IPS DF 4.7 (cell line): Measurements from ENCODE around the gene ANKRD52.
"Not testable (repeated sequence)": the region's sequence is repeated elsewhere in the genome, so short reads cannot be mapped to it uniquely, and the experiment has no call there.

Experiments used
- DNase-seq: peaks from one replicate; pipeline ENCODE4 v3.0.0-alpha.2; 2013; ENCODE audit warnings: low spot score; ENCODE audit errors: extremely low read depth

Gene ANKRD52

GRCh38 chr12:56212361-56212760 lies 45.8 kb downstream of the ANKRD52 start:
- DNase-seq = no peak

- no peak for DNase-seq
These were observed 50.2 kb downstream of the ANKRD52 start for GRCh38 chr12:56208006-56208405.

GRCh38 chr12:56206452-56207166 lies 51.6 kb downstream of the ANKRD52 start:
- DNase-seq = no peak

- DNase-seq = no peak
These were observed 52.7 kb downstream of the ANKRD52 start for GRCh38 chr12:56205445-56205844.

DNA sequence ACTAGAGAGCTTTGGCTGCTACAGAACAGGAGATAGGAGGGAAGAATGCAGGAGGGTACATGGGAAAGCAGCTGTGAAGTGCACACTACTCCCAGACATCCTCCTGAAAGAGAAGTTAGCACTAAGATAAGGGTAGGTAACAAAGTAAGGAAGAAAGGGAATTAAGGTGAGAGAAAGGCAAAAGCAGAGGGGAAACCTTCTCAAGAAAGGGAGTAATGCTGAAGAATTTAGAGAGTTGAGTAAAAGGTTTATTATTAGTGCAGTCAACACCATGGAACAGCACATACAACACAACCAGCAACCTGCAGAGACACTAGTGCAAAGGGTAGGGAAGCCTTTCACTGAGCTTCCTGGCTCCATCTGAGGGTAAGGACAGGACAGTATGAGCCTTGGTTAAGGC lies 53.9 kb downstream of the ANKRD52 start:
- no peak for DNase-seq

GRCh38 chr12:56202838-56203237 lies 55.3 kb downstream of the ANKRD52 start:
- no peak for DNase-seq

- no peak for DNase-seq
These were observed 55.8 kb downstream of the ANKRD52 start for GRCh38 chr12:56202366-56202765.

- DNase-seq = no peak
These were observed 59.3 kb downstream of the ANKRD52 start for GRCh38 chr12:56198836-56199235.

GRCh38 chr12:56197921-56198635 lies 60.1 kb downstream of the ANKRD52 start:
- DNase-seq = no peak

DNA sequence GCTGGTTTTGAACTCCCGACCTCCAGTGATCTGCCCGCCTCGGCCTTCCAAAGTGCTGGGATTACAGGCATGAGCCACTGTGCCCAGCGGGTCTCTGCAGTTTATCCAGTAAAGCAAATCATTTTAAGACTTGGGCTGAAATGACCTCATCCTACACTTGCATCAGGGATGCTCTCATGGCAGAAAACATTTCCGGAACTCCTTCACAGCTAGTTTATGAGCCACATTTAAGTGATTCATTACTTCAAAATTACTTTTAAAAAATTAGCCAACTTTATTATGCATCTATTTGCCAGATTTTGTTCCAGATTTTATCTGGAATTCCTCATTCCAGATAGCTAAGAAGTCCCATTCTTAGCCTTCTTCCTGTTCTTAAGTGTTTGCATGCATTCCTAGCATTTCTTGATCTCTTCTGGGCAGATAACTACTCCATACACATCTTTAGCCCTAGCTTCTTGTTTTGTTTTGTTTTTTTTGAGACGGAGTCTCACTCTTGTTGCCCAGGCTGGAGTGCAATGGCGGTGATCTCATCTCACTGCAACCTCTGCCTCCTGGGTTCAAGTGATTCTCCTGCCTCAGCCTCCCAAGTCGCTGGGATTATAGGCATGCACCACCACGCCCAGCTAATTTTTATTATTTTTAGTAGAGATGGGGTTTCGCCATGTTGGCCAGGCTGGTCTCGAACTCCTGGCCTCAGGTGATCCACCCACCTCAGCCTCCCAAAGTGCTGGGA lies 61.2 kb downstream of the ANKRD52 start:
- DNase-seq = not testable (repeated sequence)

DNA sequence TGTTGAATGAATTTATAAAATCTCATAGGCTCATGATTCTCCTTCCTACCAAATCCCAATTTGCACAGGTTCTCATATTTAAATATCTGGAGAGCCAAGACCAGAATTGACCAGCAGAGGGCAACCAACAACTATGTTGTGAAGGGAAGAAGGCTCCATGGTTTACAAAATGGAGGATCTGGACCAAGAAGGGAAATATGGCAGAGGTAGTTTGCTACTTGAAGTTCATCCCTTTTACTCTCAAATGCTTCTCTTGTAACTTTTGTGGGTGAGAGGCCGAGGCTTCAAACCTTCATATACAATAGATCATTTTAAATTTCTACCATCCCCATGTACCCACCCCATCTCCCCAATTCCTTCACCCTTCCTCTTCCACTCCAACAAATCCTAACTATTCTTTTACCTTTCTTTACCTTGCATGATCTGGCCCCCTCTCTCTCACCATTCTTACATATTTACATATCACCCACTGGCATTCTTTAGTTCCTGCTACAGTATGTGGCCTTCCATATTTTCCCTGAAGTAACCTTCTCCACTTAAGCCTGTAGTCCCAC lies 65.1 kb downstream of the ANKRD52 start:
- DNase-seq = no peak

- DNase-seq = no peak
These were observed 65.6 kb downstream of the ANKRD52 start for GRCh38 chr12:56192582-56192981.

DNA sequence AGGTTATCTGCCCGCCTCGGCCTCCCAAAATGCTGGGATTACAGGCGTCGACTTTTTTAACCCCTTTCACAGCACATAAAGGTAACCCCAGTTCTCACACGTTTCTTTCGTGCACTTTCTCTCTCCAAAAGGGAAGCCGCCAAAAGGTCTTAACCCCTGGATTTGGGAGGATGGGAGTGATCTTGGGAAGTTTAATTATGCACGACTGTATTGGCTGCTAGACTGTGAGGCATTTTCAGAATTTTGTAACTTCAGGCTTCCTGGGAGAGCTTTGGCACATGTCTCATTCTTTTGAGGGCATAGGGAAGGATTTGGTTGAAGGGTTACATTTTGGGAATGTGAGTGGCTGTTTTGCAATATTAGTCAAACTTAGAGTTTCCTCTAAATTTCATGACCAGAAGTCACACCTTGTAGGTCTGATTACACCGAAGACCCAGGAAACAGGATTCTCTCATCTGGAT lies 67.5 kb downstream of the ANKRD52 start:
- DNase-seq = no peak

DNA sequence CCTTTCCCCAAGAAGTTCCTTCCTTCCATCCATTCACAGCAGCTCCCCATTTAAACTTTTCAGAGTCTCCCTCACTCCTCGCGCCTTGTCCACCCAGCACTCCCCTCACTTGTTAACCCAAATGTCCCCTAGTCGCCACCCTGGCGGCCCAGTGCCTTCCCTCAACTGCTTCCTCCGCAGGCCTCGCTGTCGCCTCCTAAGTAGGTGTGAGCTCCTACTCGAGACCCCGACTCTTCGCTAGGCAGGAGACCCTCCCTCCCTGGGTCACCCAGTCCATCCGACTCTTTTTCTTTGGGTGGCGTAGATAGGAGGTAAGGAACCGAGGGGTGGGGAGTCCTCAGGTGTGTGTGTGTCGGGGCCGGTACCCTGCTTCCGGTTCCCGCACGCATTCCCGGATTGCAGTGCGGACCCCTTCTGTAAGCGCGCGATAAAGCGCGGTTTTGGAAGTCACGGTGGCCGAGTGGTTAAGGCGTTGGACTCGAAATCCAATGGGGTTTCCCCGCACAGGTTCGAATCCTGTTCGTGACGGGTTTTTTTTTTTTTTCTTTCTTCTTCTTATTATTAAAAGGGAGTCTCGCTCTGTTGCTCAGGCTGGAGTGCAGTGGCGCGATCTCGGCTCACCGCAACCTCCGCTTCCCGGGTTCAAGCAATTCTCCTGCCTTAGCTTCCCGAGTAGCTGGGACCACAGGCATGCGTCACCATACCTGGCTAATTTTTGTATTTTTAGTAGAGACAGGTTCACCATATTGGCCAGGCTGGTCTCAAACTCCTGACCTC lies 68.1 kb downstream of the ANKRD52 start:
- DNase-seq = peak; percentile 85

- DNase-seq = peak; percentile 78
These were observed 68.9 kb downstream of the ANKRD52 start, which contains the start of gene SMARCC2 for GRCh38 chr12:56189099-56189917. SMARCC2 (minus strand) TSS chr12:56189483; CDS start chr12:56189461, 22 bp downstream.

GRCh38 chr12:56188778-56189098 lies 69.4 kb downstream of the ANKRD52 start:
- DNase-seq = no peak

DNA sequence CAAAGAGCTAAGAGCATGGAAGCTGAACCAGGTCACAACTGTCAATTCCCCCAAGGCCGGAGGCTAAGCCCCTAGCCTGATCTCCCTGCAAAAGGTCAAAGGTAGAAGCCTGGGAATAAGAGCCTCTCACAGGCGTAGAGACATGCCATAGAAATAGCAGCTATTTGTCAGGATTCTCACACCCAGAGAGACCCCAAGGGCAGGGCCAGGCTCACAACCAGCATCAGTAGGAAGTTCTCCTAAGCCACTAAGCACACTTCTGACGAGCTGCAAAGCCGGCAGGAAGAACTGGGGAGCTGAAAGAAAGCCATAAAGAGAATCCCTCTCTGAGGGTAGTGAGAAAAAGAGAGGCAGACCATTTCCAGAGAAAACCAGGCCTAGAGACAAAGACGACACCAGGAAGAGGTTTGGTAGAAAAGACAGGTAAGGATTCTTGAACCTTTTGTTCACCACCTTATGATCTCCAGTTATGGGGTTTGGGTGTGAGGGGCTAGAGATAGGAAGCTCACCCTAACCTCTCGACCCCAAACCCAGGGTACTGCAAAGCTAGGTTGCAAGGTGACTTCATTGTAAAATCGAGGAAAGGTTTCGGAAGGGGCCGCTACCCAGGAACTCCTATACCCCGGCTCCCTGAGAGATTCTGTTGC lies 69.9 kb downstream of the ANKRD52 start:
- no peak for DNase-seq
